Ectodermal cell (in vitro differentiated cells): ENCODE results near the gene CHEK2.
"Not testable (repeated sequence)": the region's sequence is repeated elsewhere in the genome, so short reads cannot be mapped to it uniquely, and the experiment has no call there.

Source experiments
- H3K27ac ChIP-seq: 2 replicates; pipeline ENCODE4 v1.7.0; 2013; ENCODE audit warnings: mild to moderate bottlenecking, low read depth, low read length; ENCODE audit not compliant: insufficient read depth, poor library complexity, severe bottlenecking
- H3K27me3 ChIP-seq: 2 replicates; pipeline ENCODE4 v1.7.0; 2013; ENCODE audit warnings: mild to moderate bottlenecking, low read length; ENCODE audit not compliant: insufficient read depth, control insufficient read depth, poor library complexity, severe bottlenecking
- H3K36me3 ChIP-seq: one replicate; pipeline ENCODE4 v1.7.0; 2013; ENCODE audit warnings: low read length; ENCODE audit not compliant: control insufficient read depth, insufficient read depth
- H3K4me1 ChIP-seq: one replicate; pipeline ENCODE4 v1.7.0; 2013; ENCODE audit warnings: low read length; ENCODE audit not compliant: control insufficient read depth, insufficient read depth
- H3K4me3 ChIP-seq: 2 replicates; pipeline ENCODE4 v1.7.0; 2013; ENCODE audit warnings: low read depth, low read length, control low read depth; ENCODE audit not compliant: insufficient read depth
- H3K9me3 ChIP-seq: 2 replicates; pipeline ENCODE4 v1.7.0; 2013; ENCODE audit warnings: mild to moderate bottlenecking, low read length, moderate library complexity; ENCODE audit not compliant: control insufficient read depth
- WGBS, 2 experiments: methylation state at CpG; one replicate each; pipeline ENCODE4 v1.1.7; 2013; ENCODE audit warnings: missing lambda C conversion rate in 2 of 2; 5-methylcytosine and 5-hydroxymethylcytosine counted together

The CHEK2 gene

DNA sequence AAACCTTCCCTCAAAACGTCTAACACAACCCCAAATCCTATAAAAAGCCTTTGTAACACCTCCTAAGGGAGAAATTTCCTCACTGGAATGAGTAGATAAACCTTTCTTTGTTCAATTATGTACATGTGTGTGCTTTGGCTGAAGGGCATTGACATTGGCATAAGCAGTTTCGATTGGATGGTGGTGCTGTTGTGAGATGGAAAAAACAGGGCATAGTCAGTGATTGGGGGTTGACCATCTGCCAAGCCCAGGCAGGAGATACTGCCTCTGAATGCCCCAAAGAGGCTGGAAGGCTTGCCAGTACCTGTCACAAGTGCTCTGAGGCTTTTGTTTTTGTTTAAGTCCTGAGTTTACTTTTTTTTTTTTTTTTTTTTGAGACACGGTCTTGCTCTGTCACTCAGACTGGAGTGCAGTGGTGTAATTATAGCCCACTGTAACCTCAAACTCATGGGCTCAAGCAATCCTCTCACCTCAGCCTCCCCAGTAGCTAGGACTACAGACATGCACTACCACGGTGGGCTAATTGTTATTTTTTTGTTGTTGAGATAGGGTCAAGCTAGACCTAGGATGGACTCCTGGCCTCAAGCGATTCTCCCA, 29.7 kb upstream of the CHEK2 start:
- no peaks in the 10 kb centered on the region for H3K27me3 ChIP-seq
- H3K36me3 ChIP-seq = peaks cover 4% of the 10 kb centered on the region
- no peak overlapping the region for H3K27ac ChIP-seq
- no peaks in the 10 kb centered on the region for H3K4me1 ChIP-seq
- H3K4me3 ChIP-seq = no peak overlapping the region
- 91 to 94% methylated on average over 5 of the region's 5 CpGs for WGBS, 2 experiments
- no peaks in the 10 kb centered on the region for H3K9me3 ChIP-seq

GRCh38 chr22:28769394-28770085, 27.9 kb upstream of the CHEK2 start:
- Histone ChIP-seq H3K9me3 (no peaks in the 10 kb centered on the region), H3K4me1 (no peaks in the 10 kb centered on the region), H3K27me3 (no peaks in the 10 kb centered on the region), H3K27ac (no peak overlapping the region), H3K36me3 (no peaks in the 10 kb centered on the region), H3K4me3 (no peak overlapping the region)
- WGBS, 2 experiments = 94 to 95% methylated on average over 14 of the region's 14 CpGs

DNA sequence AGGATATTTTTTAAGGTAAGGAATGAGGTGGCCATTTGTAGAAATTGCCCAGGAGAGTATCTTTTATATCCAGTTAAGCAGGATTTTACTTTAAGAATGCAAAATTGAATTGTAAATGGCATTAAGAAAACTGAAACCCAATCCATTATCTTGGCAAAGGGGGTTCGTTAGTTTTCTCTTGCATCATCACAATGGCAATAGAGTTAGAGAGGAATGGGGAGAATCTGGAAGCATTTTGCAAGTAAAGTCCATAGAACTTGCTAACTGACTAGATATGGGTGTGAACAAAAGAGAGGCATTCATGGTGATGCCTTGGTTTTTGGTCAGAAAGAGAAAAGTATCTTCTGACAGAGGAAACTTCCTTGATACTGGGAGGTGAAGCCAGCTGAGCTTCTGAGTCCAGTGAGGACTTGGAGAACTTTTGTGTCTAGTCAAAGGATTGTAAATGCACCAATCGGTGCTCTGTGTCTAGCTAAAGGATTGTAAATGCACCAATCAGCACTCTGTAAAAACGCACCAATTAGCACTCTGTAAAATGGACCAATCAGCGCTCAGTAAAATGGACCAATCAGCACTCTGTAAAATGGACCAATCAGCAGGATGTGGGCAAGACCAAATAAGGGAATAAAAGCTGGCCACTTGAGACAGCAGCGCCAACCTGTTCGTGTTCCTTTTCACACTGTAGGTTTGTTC, 27.2 kb upstream of the CHEK2 start:
- H3K4me3 ChIP-seq = no peak overlapping the region
- no peaks in the 10 kb centered on the region for H3K9me3 ChIP-seq
- WGBS, 2 experiments = 92 to 93% methylated on average over 6 of the region's 6 CpGs
- no peak overlapping the region for H3K27ac ChIP-seq
- H3K27me3 ChIP-seq = no peaks in the 10 kb centered on the region
- no peaks in the 10 kb centered on the region for H3K36me3 ChIP-seq
- H3K4me1 ChIP-seq = no peaks in the 10 kb centered on the region

DNA sequence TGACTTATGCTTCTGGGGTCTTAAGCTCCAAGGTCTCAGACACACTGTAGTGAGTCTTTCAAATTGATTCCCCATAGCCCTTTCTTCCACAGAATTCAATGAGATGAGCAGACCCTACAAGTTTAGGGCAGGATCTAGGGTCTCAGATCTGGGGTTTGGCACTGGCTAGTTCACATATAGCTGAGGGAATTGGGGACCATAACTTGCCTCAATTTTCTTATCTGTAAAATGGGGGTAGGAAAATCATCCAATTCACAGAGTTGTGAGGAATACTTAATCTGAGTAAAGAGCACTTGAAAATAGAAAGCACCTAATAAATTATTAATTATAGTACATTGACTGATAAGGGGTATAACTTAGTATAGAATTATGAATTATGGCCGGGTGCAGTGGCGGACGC, 25.0 kb upstream of the CHEK2 start:
- Histone ChIP-seq H3K36me3 (no peaks in the 10 kb centered on the region), H3K4me3 (no peak overlapping the region), H3K9me3 (no peaks in the 10 kb centered on the region), H3K27me3 (no peaks in the 10 kb centered on the region), H3K4me1 (no peaks in the 10 kb centered on the region), H3K27ac (no peak overlapping the region)
- WGBS, 2 experiments = 97 to 99% methylated on average over 3 of the region's 3 CpGs

- H3K36me3 ChIP-seq, H3K27me3 ChIP-seq, H3K27ac ChIP-seq, H3K9me3 ChIP-seq, H3K4me1 ChIP-seq, H3K4me3 ChIP-seq: not testable (repeated sequence)
- WGBS, 2 experiments = 91 to 93% methylated on average over 4 of the region's 4 CpGs
These were observed 20.4 kb upstream of the CHEK2 start for GRCh38 chr22:28762000-28762399.

DNA sequence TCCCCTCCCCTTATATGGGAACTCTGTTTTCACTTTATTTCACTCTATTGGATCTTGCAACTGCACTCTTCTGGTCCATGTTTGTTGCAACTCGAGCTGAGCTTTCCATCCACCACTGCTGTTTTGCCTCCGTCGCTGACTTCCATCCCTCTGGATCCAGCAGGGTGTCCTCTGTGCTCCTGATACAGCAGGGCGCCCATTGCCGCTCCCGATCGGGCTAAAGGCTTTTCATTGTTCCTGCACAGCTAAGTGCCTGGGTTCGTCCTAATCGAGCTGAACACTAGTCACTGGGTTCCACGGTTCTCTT, 19.8 kb upstream of the CHEK2 start:
- H3K4me3 ChIP-seq = no peak overlapping the region
- peaks cover 9% of the 10 kb centered on the region for H3K4me1 ChIP-seq
- H3K36me3 ChIP-seq = no peaks in the 10 kb centered on the region
- WGBS, 2 experiments = 90% methylated on average over 10 of the region's 10 CpGs
- no peaks in the 10 kb centered on the region for H3K9me3 ChIP-seq
- no peak overlapping the region for H3K27ac ChIP-seq
- H3K27me3 ChIP-seq = no peaks in the 10 kb centered on the region

DNA sequence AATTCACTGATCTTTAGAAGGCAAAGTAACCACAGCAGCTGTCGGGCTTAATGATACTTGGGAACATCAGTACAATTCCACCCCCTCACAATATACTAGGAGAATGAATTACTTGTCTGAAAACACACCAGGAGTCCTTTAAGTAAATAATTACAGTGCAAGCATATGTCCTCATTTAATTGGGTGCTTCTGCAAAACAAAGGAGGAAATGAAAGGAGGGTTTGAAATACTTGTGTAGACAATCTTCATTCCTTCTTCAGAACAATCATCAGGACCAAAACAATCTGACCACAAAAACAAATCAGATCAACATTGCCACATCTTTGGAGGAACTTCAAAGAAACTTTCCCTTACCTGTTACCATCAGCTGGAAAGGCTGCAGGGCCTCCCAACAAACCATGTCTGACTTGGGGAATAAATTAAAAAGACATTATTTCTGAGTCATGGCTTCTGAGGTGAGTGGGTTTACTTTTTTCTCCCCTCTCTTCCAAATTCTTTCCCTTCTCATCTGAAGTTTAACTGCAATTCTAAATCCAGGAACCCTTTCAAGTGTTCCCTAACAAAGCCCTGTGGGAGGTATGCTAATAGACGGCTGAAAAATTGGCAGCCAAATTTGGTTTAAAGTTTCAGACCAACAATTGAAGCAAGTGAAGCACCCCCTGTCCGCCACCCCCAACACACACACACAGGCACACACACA, 18.4 kb upstream of the CHEK2 start:
- Histone ChIP-seq H3K27ac (peak overlapping the region; percentile 55), H3K4me3 (no peak overlapping the region), H3K9me3 (no peaks in the 10 kb centered on the region), H3K4me1 (peaks cover 9% of the 10 kb centered on the region), H3K36me3 (no peaks in the 10 kb centered on the region), H3K27me3 (no peaks in the 10 kb centered on the region)
- WGBS, 2 experiments = 6 to 16% methylated on average over 3 of the region's 3 CpGs

- not testable (repeated sequence) for H3K36me3 ChIP-seq, H3K27me3 ChIP-seq, H3K27ac ChIP-seq, H3K4me3 ChIP-seq, H3K9me3 ChIP-seq, H3K4me1 ChIP-seq
- 94 to 95% methylated on average over 3 of the region's 3 CpGs for WGBS, 2 experiments
These were observed 12.9 kb upstream of the CHEK2 start for GRCh38 chr22:28754512-28754911.

- no peak overlapping the region for H3K27ac ChIP-seq
- H3K36me3 ChIP-seq = peaks cover 22% of the 10 kb centered on the region
- H3K9me3 ChIP-seq = no peaks in the 10 kb centered on the region
- H3K4me3 ChIP-seq = no peak overlapping the region
- H3K4me1 ChIP-seq = no peaks in the 10 kb centered on the region
- H3K27me3 ChIP-seq = no peaks in the 10 kb centered on the region
- WGBS, 2 experiments = 94 to 98% methylated on average over 6 of the region's 6 CpGs
These were observed 8.9 kb upstream of the CHEK2 start for GRCh38 chr22:28750471-28750881.

GRCh38 chr22:28743852-28744251, 2.2 kb upstream of the CHEK2 start:
- Histone ChIP-seq H3K4me1 (peaks cover 3% of the 10 kb centered on the region), H3K27me3 (no peaks in the 10 kb centered on the region), H3K36me3 (peaks cover 30% of the 10 kb centered on the region), H3K9me3 (no peaks in the 10 kb centered on the region), H3K27ac (no peak overlapping the region), H3K4me3 (no peak overlapping the region)
- 95 to 98% methylated on average over 3 of the region's 3 CpGs for WGBS, 2 experiments
